Stimulated activated CD8-positive, alpha-beta memory T cell treated with anti-CD3 and anti-CD28 coated beads, Interleukin-12 subunit alpha, Interleukin-12 subunit beta, amount 100 ng/mL, for 24 hours (primary cell): ENCODE data around the gene GNG7.
"Not testable (repeated sequence)": the region's sequence is repeated elsewhere in the genome, so short reads cannot be mapped to it uniquely, and the experiment has no call there.

Source experiments
- DNase-seq: peaks from one replicate; pipeline ENCODE4 v3.0.0-alpha.2; 2020; ENCODE audit errors: extremely low read depth

GNG7 gene

DNA sequence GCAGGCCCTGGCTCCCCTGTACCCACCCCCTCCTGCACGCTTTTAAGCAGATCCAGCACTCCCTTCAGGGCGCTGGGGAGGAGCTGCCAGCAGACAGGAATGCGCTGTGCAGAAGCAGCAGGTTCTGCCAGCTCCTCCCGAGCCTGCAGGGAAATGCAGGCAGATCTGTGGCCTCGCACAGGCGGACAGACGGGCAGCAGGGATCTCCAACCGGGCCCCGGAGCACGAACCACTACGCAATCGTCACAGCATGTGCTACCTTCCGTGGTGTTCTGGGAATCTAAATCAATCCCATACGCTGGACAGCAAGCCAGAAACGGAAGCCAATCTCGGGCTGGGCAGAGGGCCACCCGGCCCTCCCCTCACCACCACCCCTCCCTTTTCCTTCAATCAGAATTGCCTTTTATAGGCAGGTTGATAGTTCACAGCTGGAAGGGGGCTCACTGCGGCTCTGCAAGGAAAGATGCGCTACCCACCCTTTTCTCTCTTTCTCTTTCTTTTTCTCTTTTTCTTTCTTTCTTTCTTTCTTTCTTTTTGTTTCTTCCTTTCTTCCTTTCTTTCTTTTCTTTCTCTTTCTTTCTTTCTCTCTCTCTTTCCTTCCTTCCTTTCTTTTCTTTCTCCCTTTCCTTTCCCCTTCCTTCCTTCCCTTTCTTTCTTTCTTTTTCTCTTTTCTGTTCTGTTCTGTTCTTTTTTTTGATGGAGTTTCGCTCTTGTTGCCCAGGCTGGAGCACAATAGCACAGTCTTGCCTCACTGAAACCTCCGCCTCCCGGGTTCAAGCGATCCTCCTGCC lies 99.9 kb downstream of the GNG7 start:
- DNase-seq = no peak

DNA sequence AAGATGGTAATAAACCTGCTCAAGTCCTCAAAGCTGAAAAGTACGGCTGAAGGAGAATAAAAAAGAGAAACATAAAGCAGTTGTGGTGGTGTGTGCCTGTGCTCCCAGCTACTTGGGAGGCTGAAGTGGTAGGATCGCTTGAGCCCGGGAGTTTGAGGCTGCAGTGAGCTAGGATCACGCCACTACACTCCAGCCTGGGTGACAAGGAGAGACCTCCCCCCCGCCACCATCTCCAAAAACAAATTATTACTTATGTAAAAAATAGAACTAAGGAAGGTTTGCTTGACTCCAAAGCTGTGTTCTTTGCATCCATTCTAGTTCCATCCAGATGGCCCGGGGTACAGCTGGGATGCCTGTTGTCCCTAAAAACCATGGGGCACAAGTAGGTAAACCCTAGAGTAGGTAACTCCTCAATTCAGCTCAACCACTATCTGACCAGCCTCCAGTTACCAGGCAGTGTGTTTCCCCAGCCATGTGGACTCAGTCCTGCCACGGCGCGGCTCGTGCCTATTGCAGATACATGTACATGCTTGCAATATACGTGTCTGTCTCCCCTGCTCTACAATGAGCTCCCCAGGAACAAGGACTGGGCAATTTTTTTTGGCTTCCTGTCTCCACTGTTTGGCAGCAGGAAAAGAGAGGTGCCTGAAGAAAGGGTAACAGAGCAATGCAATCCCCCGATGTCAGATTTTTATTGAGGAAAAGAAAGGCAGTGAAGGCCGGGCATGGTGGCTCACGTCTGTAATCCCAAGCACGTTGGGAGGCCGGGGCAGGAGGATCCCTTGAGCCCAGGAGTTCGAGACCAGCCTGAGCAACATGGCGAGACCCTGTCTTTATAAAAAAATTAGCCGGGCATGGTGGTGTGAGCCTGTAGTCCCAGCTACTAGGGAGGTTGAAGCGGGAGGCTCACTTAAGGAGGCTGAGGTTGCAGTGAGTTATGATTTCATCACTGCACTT lies 101.3 kb downstream of the GNG7 start:
- no peak for DNase-seq

DNA sequence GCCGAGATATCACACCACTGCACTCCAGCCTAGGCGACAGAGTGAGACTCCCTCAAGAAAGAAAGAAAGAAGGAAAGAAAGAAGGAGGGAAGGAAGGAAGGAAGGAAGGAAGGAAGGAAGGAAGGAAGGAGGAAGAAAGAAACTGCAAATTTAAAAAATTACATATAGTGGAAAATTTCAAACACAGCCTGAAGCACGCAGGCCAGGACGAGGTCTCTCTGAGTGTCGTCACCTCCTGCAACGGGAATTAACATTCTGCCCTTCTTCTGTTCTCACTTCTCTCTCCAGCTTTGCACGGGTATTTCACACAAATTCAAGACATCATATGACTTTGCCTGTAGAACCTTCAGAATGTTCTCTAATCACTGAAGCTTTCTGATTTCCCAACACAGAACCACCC lies 108.2 kb downstream of the GNG7 start:
- DNase-seq = no peak

DNA sequence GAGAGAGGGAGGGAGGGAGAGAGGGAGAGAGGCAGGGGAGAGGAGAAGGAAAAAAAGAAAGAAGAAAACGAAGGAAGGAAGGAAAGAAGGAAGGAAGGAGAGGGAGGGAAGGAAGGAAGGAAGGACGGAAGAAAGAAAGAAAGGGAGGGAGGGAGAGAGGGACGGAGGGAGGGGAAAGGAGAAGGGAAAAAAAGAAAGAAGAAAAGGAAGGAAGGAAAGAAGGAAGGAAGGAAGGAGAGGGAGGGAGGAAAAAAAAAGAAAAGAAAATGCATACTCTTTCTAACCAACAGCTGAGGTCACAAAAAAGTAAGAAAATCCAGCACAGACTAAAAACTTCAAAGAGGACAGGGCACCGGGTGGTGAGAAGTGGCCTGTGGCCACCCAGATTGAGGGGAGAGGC lies 109.7 kb downstream of the GNG7 start:
- DNase-seq = no peak

DNA sequence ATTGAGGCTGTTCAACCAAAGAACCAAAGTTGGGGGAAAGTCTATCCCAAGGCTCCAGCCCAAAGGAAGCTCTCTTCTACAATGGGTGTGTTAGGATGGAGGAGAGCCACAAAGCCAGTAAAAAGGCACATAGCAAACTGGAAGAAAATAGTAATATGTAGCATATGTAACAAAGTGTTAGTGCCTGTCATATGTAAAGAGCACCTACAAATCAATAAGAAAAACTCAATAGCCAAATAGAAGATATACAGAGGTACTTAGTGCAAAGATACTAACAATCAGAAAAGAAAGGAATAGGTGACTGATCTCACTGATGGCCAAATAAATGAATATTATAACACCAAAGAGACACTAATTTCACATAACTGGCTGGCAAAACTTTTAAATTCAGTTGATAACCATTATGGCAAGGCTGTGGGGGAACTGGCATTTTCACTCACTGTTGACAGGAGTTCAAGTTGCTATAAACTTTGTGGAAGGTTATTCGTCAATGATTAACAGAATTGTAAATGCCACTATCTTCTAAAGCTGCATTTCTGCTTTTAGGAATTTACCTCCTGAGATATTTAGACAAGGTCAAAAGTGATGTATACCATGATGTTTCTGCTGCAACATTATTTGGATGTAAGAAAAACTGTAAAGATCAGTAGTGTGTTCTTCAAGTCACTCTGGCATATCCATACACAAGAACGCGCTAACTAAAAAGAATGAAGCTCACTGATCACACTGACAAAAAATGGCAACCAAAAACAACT lies 110.8 kb downstream of the GNG7 start:
- DNase-seq = no peak

DNA sequence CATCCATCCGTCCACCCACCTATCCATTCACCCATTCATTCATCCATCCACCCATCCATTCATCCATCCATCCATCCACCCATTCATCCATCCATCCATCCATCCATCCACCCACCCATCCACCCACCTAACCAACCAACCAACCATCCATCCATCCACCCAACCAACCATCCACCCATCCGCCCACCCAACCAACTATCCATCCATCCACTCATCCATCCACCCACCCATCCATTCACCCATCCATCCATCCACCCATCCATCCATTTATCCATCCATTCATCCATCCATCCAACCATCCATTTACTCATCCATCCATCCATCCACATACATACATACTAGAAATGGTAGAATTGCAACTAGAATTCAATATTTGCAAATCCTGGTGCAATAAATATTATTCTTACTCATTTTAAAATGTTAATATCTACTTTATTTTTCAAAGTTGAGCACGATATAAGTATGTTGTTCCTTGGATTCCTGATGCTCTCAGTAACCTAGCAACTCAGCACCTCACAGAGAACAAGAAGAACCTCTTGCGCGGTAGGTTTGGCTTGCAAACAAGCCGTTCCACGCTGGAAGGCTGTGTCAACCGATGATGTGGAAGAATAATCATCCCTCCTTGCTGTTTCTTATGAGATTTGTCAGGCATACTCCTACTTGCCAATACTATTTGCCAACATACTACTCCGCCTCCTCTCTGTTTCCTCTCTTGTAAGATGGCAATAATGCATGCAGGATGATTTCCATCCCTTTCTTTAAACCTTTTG lies 111.7 kb downstream of the GNG7 start:
- DNase-seq = no peak

DNA sequence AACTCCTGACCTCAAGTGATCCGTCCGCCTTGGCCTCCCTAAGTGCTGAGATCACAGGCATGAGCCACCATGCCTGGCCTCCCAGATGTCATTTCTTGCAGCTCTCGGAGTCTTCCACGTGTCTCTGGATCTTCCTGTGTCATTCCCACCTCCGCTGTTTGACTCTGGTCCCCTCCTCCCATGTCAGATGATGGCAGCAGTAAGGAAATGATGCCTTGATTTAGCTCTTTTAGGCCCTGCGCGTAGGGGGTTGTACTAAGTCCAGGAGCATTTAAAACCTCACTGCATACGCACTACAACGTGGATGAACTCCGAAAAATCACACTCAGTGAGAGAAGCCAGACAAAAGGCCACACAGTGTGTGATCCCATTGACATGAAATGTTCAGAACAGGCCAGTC lies 113.1 kb downstream of the GNG7 start:
- DNase-seq = no peak

DNA sequence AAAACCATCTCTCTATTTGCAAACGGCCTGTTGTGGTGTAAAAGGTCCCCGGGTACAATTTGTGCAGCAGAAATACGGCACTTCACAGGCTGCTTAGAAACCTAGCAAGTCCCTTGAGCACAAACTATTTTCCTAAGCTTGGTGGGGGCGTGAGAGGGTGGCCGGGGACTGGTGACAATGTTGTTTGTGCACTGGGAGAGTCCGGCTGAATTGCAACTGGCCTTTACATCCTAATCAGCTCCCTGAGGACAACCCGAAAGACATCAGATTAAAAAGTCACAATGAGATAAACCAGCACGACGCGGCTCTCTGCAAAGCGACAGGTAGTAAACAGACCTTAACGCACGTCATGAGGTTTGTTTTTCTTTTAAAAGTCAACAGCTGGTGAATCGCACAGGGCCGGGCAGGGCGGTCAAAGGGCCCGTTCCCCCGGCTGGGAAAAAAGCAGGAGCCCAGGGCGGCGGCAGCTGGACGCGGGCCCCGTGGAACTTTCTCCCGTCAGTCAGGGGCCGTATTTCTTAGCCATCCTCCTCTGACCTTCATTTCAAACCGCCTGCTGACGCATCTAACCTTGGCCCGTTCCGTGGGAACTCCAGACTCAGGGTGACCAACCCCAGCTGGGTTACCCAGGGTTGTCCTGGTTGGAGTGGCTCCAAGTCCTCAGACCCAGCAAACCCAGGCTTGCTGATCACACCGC lies 114.3 kb downstream of the GNG7 start:
- DNase-seq = no peak

DNA sequence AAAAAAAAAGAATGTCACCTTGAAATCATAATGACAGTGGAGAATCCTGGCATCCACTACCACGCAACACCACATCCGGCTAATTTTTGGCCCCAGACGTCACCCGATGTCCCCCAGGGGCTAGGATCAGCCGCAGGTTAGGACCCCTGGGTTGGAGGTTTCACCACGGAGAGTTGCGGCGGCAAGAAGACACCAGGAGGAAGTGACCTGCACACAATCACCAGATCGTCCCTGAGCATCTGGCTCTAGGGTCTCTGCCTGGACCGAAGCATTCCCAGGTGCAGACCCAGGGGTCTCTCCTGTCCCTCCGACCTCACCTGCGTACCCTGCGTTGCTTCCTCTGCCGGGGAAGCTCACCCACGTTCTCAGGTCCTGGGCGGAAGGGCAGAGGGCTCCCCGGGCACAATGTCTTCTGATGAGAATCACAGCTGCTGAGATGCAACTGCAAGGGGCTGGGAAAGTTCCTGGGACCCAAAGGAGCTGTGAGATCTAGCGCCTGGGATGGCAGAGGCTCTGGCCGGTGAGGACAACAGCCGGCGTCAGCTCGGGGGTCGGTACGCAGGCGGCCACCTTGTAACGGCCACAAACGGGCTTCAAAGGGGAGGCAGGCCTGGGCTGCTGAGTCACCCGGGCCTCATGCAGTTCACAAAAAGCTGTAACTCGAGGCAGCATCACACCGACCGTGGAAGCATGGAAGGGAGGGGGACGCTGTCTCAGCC lies 115.3 kb downstream of the GNG7 start:
- DNase-seq = no peak

DNA sequence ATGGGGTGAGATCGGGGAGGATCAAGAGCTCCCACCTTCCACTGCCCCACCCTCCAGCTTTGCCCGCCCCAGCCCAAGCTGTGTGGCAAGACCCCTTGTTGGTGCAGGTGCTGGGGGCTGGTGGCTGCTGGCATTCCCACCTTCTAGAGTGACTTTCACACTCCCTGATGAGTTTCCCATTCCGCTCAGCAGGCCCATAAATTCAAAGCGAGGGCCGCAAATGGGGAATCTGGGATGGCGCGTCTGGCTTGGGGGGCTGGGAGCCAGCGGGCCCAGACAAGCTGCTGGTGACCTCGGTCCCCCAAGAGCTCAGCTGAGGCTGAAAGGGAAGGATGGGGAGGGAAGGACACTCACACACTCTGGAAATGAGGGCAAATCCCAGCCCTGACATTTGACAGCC lies 116.3 kb downstream of the GNG7 start:
- DNase-seq = no peak

DNA sequence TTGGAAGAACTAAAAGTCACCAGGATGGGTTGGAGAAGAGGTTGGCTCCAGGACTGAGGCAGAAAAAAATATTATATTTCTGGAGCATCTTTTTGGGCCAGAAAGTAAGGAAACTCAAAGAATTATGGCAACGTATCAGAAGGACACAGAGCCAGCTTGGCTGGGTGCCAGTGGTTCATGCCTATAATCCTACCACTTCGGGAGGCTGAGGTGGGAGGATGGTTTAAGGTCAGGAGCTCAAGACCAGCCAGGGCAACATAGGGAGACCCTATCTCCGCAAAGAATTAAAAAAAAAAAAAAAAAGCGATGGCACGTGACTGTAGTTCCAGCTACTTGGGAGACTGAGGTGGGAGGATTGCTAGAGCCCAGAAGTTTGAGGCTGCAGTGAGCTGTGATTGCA lies 118.5 kb downstream of the GNG7 start:
- no peak for DNase-seq

DNA sequence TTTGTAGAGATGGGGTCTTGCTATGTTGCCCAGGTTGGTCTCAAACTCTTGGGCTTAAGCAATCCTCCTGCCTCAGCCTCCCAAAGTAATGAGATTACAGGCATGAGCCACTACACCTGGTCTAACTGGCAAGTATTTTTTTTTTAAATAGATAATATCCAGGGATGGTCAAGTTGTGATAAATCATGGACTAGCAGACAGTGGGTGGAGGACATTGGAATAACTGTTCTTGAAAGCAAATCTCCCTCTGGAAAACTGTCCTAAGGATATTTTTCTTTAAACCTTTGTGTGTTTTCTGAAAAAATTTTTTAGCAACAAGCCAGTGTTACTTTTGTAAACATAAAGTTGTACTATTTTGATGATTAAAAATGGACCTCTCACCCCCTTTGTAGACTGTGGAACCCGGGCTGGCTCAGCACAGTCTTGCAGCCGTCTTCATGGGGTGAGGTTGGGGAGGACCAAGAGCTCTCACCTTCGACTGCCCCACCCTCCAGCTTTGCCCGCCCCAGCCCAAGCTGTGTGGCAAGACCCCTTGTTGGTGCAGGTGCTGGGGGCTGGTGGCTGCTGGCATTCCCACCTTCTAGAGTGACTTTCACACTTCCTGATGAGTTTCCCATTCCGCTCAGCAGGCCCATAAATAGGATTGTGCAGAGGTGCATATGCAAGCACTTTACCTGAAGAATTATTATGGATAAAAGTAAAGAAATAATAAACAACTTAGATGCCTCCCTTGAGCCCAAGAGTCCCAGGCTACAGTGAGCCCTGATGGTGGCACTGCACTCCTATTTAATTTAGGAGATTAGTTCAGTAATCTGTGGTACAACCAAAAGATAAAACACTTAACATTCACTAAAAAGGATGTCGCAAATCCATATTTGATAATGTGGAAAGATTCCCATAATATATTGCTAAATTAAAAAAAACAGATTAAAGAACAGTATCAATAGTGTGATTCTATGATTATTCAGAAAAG lies 119.2 kb downstream of the GNG7 start:
- no peak for DNase-seq

DNA sequence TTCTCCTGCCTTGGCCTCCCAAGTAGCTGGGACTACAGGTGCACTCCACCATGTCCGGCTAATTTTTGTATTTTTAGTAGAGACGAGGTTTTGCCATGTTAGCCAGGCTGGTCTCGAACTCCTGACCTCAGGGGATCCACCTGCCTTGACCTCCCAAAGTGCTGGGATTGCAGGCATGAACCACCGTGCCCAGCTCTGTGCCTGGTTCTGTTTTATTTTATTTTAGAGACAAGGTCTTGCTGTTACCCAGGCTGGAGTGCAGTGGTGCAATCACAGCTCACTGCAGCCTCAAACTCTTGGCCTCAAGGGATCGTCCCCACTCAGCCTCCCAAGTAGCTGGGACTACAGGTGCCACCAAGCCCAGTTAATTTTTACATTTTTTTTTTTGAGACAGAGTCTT lies 122.1 kb downstream of the GNG7 start:
- not testable (repeated sequence) for DNase-seq

DNA sequence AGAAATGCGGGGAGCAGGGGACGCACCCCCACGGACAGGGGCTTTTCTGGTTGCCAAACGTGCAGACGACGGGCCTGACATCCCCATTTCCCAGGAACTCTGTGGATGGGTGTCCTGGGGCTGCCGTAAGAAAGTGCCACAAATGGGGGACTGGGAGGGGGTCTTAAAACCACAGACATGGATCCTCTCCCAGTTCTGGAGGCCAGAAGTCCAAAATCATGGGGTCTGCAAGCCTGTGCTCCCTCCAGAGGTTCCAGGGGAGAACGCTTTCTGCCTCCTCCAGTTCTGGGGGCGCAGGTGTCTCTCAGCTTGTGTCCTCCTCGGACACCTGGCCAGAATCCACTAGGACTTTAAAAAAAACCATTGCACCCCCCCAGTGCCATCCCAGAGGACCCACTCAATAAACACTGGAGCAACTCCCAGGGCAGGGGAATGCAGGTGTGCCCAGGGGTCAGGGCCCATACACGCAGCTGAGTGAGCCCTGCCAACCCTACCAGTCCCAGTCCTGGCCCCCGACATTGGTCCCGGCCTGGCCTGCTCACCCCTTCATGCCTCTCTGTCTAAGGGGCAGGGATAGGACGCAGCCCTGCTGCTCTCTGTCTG lies 122.7 kb downstream of the GNG7 start:
- no peak for DNase-seq

DNA sequence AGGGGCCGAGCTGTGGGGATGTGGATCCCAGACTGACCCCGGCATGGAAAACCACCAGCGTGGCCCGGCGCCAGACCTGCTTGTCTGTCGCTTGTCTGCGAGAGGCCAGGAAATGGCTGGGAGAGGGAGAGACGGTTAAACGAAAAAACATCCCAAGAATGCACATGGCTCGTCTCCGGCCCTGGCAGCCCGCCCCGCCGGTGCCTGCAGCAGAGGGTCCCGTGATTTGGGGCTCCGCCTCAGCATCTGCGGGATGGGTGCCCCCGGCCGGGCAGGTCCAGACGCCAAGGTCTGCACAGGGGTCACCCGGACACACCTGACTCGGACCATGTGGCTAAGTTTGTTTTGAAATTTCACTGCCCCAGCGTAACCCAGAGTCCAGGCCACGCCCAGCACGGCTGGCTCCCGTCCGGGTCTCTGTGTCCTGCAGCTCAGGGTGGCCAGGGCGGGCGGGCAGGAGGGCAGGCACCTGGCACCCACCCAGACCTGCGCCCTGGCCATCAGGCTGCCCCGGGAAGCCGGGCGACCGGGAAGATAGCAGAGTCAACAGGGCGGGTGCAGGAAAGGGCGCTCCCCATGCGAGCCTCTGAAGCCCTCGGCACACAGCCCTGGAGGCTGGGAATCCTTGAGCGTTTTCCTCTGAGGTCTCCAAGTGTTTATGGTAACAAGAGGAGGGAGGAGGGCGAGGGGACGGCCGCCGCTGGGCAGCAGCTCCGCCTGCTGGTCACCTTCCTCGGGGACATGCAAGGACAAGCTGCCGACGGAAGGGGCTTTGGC lies 123.4 kb downstream of the GNG7 start:
- no peak for DNase-seq

DNA sequence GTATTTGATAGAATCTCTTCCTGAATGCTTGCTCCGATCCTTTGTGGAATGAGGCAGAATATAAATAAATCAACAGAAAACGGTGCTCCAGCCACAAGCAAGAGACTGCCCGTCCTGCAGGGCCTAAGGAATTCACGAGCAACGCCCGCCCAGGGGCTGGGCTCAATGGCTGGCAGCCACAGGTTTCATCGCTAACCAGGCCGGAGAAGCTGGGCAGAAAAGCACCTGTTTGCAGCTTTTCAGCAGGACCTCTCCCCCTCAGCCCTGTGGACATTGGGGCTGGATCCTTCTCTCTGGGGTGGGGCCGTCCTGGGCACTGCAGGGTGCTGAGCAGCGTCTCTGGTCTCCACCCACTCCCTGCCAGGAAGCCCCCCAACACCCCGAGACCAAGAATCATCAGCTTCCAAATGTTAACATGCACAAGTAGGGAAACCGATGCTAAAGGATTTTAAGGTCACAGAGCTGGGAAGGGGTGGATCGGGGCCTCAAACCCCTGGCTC lies 124.1 kb downstream of the GNG7 start:
- DNase-seq = no peak

DNA sequence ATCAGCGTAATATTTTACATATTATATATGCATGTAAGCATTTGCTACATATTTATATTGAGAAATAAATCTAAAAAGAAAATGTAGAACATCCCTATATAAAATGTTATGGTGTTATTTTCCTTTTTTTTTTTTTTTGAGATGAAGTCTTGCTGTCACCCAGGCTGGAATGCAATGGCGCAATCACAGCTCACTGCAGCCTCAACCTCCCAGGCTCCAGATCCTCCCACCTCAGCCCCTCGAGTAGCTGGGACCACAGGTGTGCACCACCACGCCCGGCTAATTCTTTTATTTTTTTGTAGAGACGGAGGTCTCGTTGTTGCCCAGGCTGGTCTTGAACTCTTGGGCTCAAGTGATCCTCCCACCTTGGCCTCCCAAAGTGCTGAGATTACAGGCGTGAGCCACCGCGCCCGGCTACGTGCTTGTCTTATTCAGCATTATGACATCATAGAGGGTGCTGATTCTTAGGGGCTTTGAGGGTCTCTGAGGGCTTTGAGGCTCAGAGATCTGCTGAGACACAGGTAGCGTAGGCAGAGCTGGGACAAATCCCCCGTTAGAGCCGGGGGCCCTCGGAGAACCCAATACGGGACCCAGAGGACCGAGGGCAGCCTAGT lies 124.7 kb downstream of the GNG7 start:
- no peak for DNase-seq
